SK-N-SH (cell line): ENCODE results near the gene CYP27B1. TPM values are rescaled to one million over a fixed set of nuclear protein-coding genes. Genes with fewer than 3 reads are reported as not detected.

ENCODE experiments used
- CTCF ChIA-PET: fragments of 300-600, 350-600 bp; formaldehyde crosslinking; extraction: SDS; loops from one replicate; lab custom pipeline; 2021; lab: Yijun Ruan, JAX
- POLR2A ChIA-PET: fragments of 350-600 bp; sonication (Branson Sonifier 250); formaldehyde crosslinking; extraction: SDS; loops from one replicate; lab custom pipeline; 2020; ENCODE audit warnings: antibody characterized with exemption, inconsistent platforms; lab: Yijun Ruan, JAX
- DNase-seq: peaks from one replicate; pipeline ENCODE4 v3.0.0; 2012
- H2AFZ ChIP-seq: fragments of 200-600 bp; sonication (generic); 2 replicates; pipeline ENCODE4 v1.8.1; 2016; ENCODE audit warnings: antibody characterized with exemption, mild to moderate bottlenecking, low read depth
- H3F3A ChIP-seq: fragments of 200-600 bp; sonication (generic); replicated peaks from 2 replicates; pipeline ENCODE3; 2016; ENCODE audit warnings: antibody characterized with exemption, mild to moderate bottlenecking; ENCODE audit not compliant: insufficient read depth
- H3K27ac ChIP-seq, 2 experiments: fragments of 200-500 bp in 1 of 2; fragments of 200-600 bp in 1 of 2; sonication (Bioruptor generic) in 1 of 2; sonication (generic), shearing (Covaris generic) in 1 of 2; 2 replicates each; pipeline versions ENCODE4 v1.5.1 to v1.6.1; 2014 to 2016; ENCODE audit warnings: low read depth in 2 of 2, inconsistent platforms in 1 of 2, low read length in 1 of 2, mild to moderate bottlenecking in 1 of 2, mixed read lengths in 1 of 2
- H3K27me3 ChIP-seq: fragments of 200-600 bp; sonication (generic), shearing (Covaris generic); 2 replicates; pipeline ENCODE4 v1.6.1; 2016; ENCODE audit warnings: mixed run types; ENCODE audit not compliant: insufficient read depth
- H3K36me3 ChIP-seq, 2 experiments: fragments of 200-500 bp in 1 of 2; fragments of 200-600 bp in 1 of 2; sonication (Bioruptor generic) in 1 of 2; sonication (generic) in 1 of 2; replicated peaks in 1 of 2; 2 replicates each; pipeline versions ENCODE3 to v1.5.1; 2014 to 2016; ENCODE audit warnings: low read length in 1 of 2, mild to moderate bottlenecking in 1 of 2; ENCODE audit not compliant: insufficient read depth in 2 of 2, control insufficient read depth in 1 of 2
- H3K4me1 ChIP-seq, 2 experiments: fragments of 200-500 bp in 1 of 2; fragments of 200-600 bp in 1 of 2; sonication (Bioruptor generic) in 1 of 2; sonication (generic), shearing (Covaris generic) in 1 of 2; 2 replicates each; pipeline versions ENCODE4 v1.5.1 to v1.6.1; 2014 to 2016; ENCODE audit warnings: low read depth in 1 of 2, low read length in 1 of 2, mixed run types in 1 of 2; ENCODE audit not compliant: insufficient read depth in 2 of 2, control insufficient read depth in 1 of 2
- H3K4me2 ChIP-seq: fragments of 200-600 bp; sonication (generic), shearing (Covaris generic); 2 replicates; pipeline ENCODE4 v1.6.1; 2017; ENCODE audit warnings: mixed run types
- H3K4me3 ChIP-seq, 2 experiments: fragments of 200-500 bp in 1 of 2; fragments of 200-600 bp in 1 of 2; sonication (Bioruptor generic) in 1 of 2; sonication (generic), shearing (Covaris generic) in 1 of 2; 2 replicates each; pipeline versions ENCODE4 v1.5.1 to v1.8.1; 2014 to 2016; ENCODE audit warnings: low read depth in 2 of 2, inconsistent platforms in 1 of 2, low read length in 1 of 2, mild to moderate bottlenecking in 1 of 2, mixed read lengths in 1 of 2, moderate library complexity in 1 of 2
- H3K79me2 ChIP-seq: fragments of 200-600 bp; sonication (generic); 2 replicates; pipeline ENCODE4 v1.8.1; 2017; ENCODE audit warnings: mild to moderate bottlenecking; ENCODE audit not compliant: insufficient read depth
- H3K9ac ChIP-seq: fragments of 200-600 bp; sonication (generic); 2 replicates; pipeline ENCODE4 v1.6.1; 2017; ENCODE audit warnings: mixed run types
- H3K9me2 ChIP-seq: fragments of 200-600 bp; sonication (generic); 2 replicates; pipeline ENCODE4 v1.6.1; 2017; ENCODE audit warnings: mixed run types
- H3K9me3 ChIP-seq: fragments of 200-600 bp; sonication (generic); 2 replicates; pipeline ENCODE4 v1.6.1; 2017; ENCODE audit warnings: mixed run types, mild to moderate bottlenecking, moderate library complexity
- H4K20me1 ChIP-seq: fragments of 200-600 bp; sonication (generic); 2 replicates; pipeline ENCODE4 v1.6.1; 2017; ENCODE audit warnings: mild to moderate bottlenecking, mixed run types; ENCODE audit not compliant: insufficient read depth
- CHD2 ChIP-seq: fragments of 150-350 bp; IDR thresholded peaks from 2 replicates; pipeline ENCODE4 v1.6.1; 2018; ENCODE audit warnings: low read length; ENCODE audit not compliant: partially characterized antibody
- ELF1 ChIP-seq: IDR thresholded peaks from 2 replicates; pipeline ENCODE4 v1.4.0; 2012
- GABPA ChIP-seq: IDR thresholded peaks from 2 replicates; pipeline ENCODE4 v1.4.0; 2012; ENCODE audit warnings: low read depth, mild to moderate bottlenecking
- JUND ChIP-seq: IDR thresholded peaks from 2 replicates; pipeline ENCODE4 v1.4.0; 2012
- MEF2A ChIP-seq: IDR thresholded peaks from 2 replicates; pipeline ENCODE4 v1.4.0; 2012; ENCODE audit warnings: low read depth, borderline replicate concordance
- MXI1 ChIP-seq: IDR thresholded peaks from 2 replicates; pipeline ENCODE4 v1.6.1; 2012; ENCODE audit warnings: mild to moderate bottlenecking, low read depth, low read length, improper control_type of control experiment
- POLR2AphosphoS5 ChIP-seq: IDR thresholded peaks from 2 replicates; pipeline ENCODE4 v1.6.1; 2012; ENCODE audit warnings: low read depth, low read length
- RCOR1 ChIP-seq: fragments of 150-350 bp; IDR thresholded peaks from 2 replicates; pipeline ENCODE4 v1.6.1; 2017; ENCODE audit warnings: antibody characterized with exemption, low read length
- REST ChIP-seq: IDR thresholded peaks from 2 replicates; pipeline ENCODE4 v1.6.1; 2012; ENCODE audit warnings: mild to moderate bottlenecking, low read depth, low read length, moderate library complexity
- RFX5 ChIP-seq: IDR thresholded peaks from 2 replicates; pipeline ENCODE4 v1.6.1; 2012; ENCODE audit warnings: mild to moderate bottlenecking, improper control_type of control experiment, low read length
- TCF12 ChIP-seq: IDR thresholded peaks from 2 replicates; pipeline ENCODE4 v1.4.0; 2012
- USF2 ChIP-seq: fragments of 150-350 bp; IDR thresholded peaks from 2 replicates; pipeline ENCODE4 v1.6.1; 2017; ENCODE audit warnings: antibody characterized with exemption, low read length, low read depth, borderline replicate concordance
- YY1 ChIP-seq: IDR thresholded peaks from 2 replicates; pipeline ENCODE4 v1.4.0; 2012; ENCODE audit warnings: low read depth, mild to moderate bottlenecking
- ZBTB33 ChIP-seq: IDR thresholded peaks from 2 replicates; pipeline ENCODE4 v1.4.0; 2012; ENCODE audit warnings: low read depth, borderline replicate concordance
- WGBS: methylation state at CpG from one replicate; pipeline ENCODE4 v1.1.6; 2017; ENCODE audit warnings: low lambda C conversion rate; 5-methylcytosine and 5-hydroxymethylcytosine counted together
- polyA plus RNA-seq, 3 experiments: library from polyadenylated mRNA; depleted of rRNA; stranded (reverse); fragments of >200 nt; gene quantifications; 2 replicates each; pipeline ENCODE4 v1.2.3, GENCODE V29; 2012

The CYP27B1 gene
- polyA plus RNA-seq, 1 of the 3 experiments (the other 2 are of a cell fraction), result 1.7 TPM

GRCh38 chr12:57763881-57764661 is 2.8 kb downstream of the CYP27B1 start:
- H3K4me2 ChIP-seq, result no peak overlapping the region
- WGBS, result 84% methylated on average over 6 of the region's 6 CpGs

More at GRCh38 chr12:57763881-57764661, 2.8 kb downstream of the CYP27B1 start:
- peaks cover 0 to 24% of the 10 kb centered on the region in 2 experiments; a peak in 1 of 4 replicates for H3K4me1 ChIP-seq
- peaks cover 10% of the 10 kb centered on the region for H3F3A ChIP-seq
- no peak for DNase-seq
- POLR2A ChIA-PET, result interaction anchor here (0.7 kb wide), 1 partner anchor 8 kb away, joined by 5 read pairs; the partner anchor contains the start of genes EEF1AKMT3 and METTL1
- peaks cover 5 to 15% of the 10 kb centered on the region in 2 experiments for H3K36me3 ChIP-seq
- H4K20me1 ChIP-seq, result peaks cover 7% of the 10 kb centered on the region
- CTCF ChIA-PET, result interaction anchor here (0.9 to 1.3 kb wide), 5 partner anchors 8 to 550 kb away, joined by 3 to 5 read pairs (median 3); partner anchors contain the start of gene MARCHF9
- H3K9me3 ChIP-seq, result no peaks in the 10 kb centered on the region
- H3K9me2 ChIP-seq, result no peaks in the 10 kb centered on the region
- no peak overlapping the region for H3K4me3 ChIP-seq
- no peaks in the 10 kb centered on the region; the same call in 1 of the 2 replicates for H3K27me3 ChIP-seq
- H3K79me2 ChIP-seq, result no peaks in the 10 kb centered on the region
- no peak overlapping the region for H3K9ac ChIP-seq
- no peak overlapping the region for H3K27ac ChIP-seq
- TF ChIP-seq USF2 (no peak), TCF12 (no peak), REST (no peak), JUND (no peak), MXI1 (no peak), MEF2A (no peak), GABPA (no peak), RFX5 (no peak), YY1 (no peak), CHD2 (no peak), POLR2AphosphoS5 (no peak), RCOR1 (no peak), ZBTB33 (no peak), ELF1 (no peak)
- TF ChIP-seq, all 33 proteins: peak for 0
- H2AFZ ChIP-seq, result no peak overlapping the region
